Neural cell (in vitro differentiated cells): Measurements from ENCODE around the gene SLC16A3.

Experiments used
- CTCF ChIP-seq: fragments of 450-650 bp; IDR thresholded peaks from 2 replicates; pipeline ENCODE4 v1.5.1; 2014; ENCODE audit warnings: antibody characterized with exemption, mild to moderate bottlenecking, moderate library complexity; ENCODE audit not compliant: poor library complexity, severe bottlenecking
- EP300 ChIP-seq: fragments of 450-650 bp; conservative IDR thresholded peaks from 2 replicates; pipeline ENCODE4 v1.6.1; 2014; ENCODE audit warnings: antibody characterized with exemption, mild to moderate bottlenecking, moderate library complexity; ENCODE audit not compliant: poor library complexity, severe bottlenecking
- EZH2 ChIP-seq: fragments of 200-600, 300-800 bp; shearing (Covaris generic), sonication (generic); IDR thresholded peaks from 2 replicates; pipeline ENCODE4 v1.6.1; 2014; ENCODE audit warnings: antibody characterized with exemption, low read length, borderline replicate concordance, mild to moderate bottlenecking; ENCODE audit not compliant: insufficient read depth, poor library complexity, severe bottlenecking
- MXI1 ChIP-seq: fragments of 450-650 bp; conservative IDR thresholded peaks from 2 replicates; pipeline ENCODE4 v1.6.1; 2014; ENCODE audit warnings: antibody characterized with exemption, mild to moderate bottlenecking; ENCODE audit not compliant: poor library complexity, severe bottlenecking
- POLR2AphosphoS5 ChIP-seq: IDR thresholded peaks from 2 replicates; pipeline ENCODE4 v1.6.1; 2012
- RAD21 ChIP-seq: fragments of 450-650 bp; conservative IDR thresholded peaks from 2 replicates; pipeline ENCODE4 v1.6.1; 2014; ENCODE audit warnings: antibody characterized with exemption, mild to moderate bottlenecking, moderate library complexity
- TF ChIP-seq, protein P1 (sequence below): IDR thresholded peaks from 2 replicates; pipeline ENCODE4 v1.6.1; 2012; ENCODE audit warnings: borderline replicate concordance

GRCh38 chr17:82219083-82219482 is 9.8 kb upstream of the SLC16A3 start:
- TF ChIP-seq CTCF: no peak
- TF ChIP-seq MXI1: no peak
- TF ChIP-seq EZH2: no peak
- TF ChIP-seq, protein P1, sequence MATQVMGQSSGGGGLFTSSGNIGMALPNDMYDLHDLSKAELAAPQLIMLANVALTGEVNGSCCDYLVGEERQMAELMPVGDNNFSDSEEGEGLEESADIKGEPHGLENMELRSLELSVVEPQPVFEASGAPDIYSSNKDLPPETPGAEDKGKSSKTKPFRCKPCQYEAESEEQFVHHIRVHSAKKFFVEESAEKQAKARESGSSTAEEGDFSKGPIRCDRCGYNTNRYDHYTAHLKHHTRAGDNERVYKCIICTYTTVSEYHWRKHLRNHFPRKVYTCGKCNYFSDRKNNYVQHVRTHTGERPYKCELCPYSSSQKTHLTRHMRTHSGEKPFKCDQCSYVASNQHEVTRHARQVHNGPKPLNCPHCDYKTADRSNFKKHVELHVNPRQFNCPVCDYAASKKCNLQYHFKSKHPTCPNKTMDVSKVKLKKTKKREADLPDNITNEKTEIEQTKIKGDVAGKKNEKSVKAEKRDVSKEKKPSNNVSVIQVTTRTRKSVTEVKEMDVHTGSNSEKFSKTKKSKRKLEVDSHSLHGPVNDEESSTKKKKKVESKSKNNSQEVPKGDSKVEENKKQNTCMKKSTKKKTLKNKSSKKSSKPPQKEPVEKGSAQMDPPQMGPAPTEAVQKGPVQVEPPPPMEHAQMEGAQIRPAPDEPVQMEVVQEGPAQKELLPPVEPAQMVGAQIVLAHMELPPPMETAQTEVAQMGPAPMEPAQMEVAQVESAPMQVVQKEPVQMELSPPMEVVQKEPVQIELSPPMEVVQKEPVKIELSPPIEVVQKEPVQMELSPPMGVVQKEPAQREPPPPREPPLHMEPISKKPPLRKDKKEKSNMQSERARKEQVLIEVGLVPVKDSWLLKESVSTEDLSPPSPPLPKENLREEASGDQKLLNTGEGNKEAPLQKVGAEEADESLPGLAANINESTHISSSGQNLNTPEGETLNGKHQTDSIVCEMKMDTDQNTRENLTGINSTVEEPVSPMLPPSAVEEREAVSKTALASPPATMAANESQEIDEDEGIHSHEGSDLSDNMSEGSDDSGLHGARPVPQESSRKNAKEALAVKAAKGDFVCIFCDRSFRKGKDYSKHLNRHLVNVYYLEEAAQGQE: no peak
- TF ChIP-seq POLR2AphosphoS5: no peak
- no peak for TF ChIP-seq RAD21
- TF ChIP-seq EP300: no peak
